Endothelial cell of umbilical vein (primary cell): ENCODE results near the gene SLC44A3.

Source experiments
- EZH2 ChIP-seq: IDR thresholded peaks from 2 replicates; pipeline ENCODE4 v1.6.1; 2012; ENCODE audit warnings: borderline replicate concordance, low read depth, mild to moderate bottlenecking, moderate library complexity, low read length, inconsistent platforms; ENCODE audit not compliant: severe bottlenecking
- FOS ChIP-seq: IDR thresholded peaks from 2 replicates; pipeline ENCODE4 v1.6.1; 2011; ENCODE audit warnings: mild to moderate bottlenecking, low read length, moderate library complexity, borderline replicate concordance; ENCODE audit not compliant: insufficient read depth
- POLR2A ChIP-seq: IDR thresholded peaks from 2 replicates; pipeline ENCODE4 v1.6.1; 2012; ENCODE audit warnings: low read depth, mild to moderate bottlenecking, control low read depth, low read length
- POLR2AphosphoS5 ChIP-seq: IDR thresholded peaks from 2 replicates; pipeline ENCODE4 v1.6.1; 2012; ENCODE audit warnings: low read depth, mild to moderate bottlenecking, control low read depth, low read length, moderate library complexity; ENCODE audit not compliant: insufficient read depth
- TF ChIP-seq, protein P1 (sequence below), 2 donors: IDR thresholded peaks; 1 replicate in 1 of 2; 2 replicates in 1 of 2; pipeline ENCODE4 v1.5.1; 2011; ENCODE audit warnings: low read length in 2 of 2, mild to moderate bottlenecking in 2 of 2, moderate library complexity in 2 of 2, control low read depth in 1 of 2, inconsistent platforms in 1 of 2, low read depth in 1 of 2; ENCODE audit not compliant: insufficient read depth in 1 of 2; ENCODE audit errors: extremely low read depth in 1 of 2

GRCh38 chr1:94812985-94813384, 7.2 kb upstream of the SLC44A3 start:
- TF ChIP-seq, protein P1, sequence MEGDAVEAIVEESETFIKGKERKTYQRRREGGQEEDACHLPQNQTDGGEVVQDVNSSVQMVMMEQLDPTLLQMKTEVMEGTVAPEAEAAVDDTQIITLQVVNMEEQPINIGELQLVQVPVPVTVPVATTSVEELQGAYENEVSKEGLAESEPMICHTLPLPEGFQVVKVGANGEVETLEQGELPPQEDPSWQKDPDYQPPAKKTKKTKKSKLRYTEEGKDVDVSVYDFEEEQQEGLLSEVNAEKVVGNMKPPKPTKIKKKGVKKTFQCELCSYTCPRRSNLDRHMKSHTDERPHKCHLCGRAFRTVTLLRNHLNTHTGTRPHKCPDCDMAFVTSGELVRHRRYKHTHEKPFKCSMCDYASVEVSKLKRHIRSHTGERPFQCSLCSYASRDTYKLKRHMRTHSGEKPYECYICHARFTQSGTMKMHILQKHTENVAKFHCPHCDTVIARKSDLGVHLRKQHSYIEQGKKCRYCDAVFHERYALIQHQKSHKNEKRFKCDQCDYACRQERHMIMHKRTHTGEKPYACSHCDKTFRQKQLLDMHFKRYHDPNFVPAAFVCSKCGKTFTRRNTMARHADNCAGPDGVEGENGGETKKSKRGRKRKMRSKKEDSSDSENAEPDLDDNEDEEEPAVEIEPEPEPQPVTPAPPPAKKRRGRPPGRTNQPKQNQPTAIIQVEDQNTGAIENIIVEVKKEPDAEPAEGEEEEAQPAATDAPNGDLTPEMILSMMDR (IDR thresholded peaks at IDR 0.05; ENCODE audit: extremely low read depth in 1 of 2, insufficient read depth in 1 of 2, low read depth in 1 of 2, low read length in 2 of 2) = no peak
- TF ChIP-seq FOS (no peak), POLR2AphosphoS5 (no peak), EZH2 (no peak), POLR2A (no peak)
